Sciatic nerve (tissue), 2 donors: Measurements from ENCODE around the gene COIL. TPM values are rescaled to one million over a fixed set of nuclear protein-coding genes. Genes with fewer than 3 reads are reported as not detected.
"Not testable (repeated sequence)": the region's sequence is repeated elsewhere in the genome, so short reads cannot be mapped to it uniquely, and the experiment has no call there.

Experiments
- ATAC-seq: fragments of 200-7000 bp; cut with Tn5 transposase; one replicate; pipeline ENCODE4 v1.9.1; 2020; ENCODE audit warnings: mild to moderate bottlenecking, moderate library complexity
- DNase-seq: peaks from one replicate; pipeline ENCODE4 v3.0.0-alpha.2; 2020; ENCODE audit warnings: low spot score
- intact Hi-C: fragments of 100-400 bp; cut with DNase I; formaldehyde crosslinking; loops from one replicate; pipeline ENCODE4 v1.14.2; 2022
- total RNA-seq: library from RNA; stranded (reverse); fragmentation: NEBNext Ultra II Directional; extraction: Animal tissue kit (Norgen Biotek cat#: 25700); gene quantifications from one replicate; pipeline ENCODE4 v1.2.1, GENCODE V29; 2021
- donor health status: DM: no; HTN: no; CAD: no.
- donor health status: DM: no; HTN: no; CAD: no.

Gene COIL
- total RNA-seq, 1 donor from 2014 or later = 13.7 TPM

DNA sequence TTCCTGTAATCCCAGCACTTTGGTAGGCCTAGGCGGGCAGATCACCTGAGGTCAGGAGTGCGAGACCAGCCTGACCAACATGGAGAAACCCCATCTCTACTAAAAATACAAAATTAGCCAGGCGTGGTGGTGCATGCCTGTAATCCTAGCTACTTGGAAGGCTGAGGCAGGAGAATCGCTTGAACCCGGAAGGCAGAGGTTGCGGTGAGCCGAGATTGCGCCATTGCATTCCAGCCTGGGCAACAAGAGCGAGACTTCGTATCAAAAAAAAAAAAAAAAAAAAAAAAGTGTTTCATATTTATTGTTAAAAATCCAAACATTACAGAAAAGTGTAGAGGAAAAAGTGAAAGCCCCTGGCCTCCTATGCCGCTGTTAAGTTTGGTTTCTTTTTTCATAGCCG, 19.7 kb upstream of the COIL start:
- intact Hi-C loops, DNase-seq, ATAC-seq: not testable (repeated sequence)

DNA sequence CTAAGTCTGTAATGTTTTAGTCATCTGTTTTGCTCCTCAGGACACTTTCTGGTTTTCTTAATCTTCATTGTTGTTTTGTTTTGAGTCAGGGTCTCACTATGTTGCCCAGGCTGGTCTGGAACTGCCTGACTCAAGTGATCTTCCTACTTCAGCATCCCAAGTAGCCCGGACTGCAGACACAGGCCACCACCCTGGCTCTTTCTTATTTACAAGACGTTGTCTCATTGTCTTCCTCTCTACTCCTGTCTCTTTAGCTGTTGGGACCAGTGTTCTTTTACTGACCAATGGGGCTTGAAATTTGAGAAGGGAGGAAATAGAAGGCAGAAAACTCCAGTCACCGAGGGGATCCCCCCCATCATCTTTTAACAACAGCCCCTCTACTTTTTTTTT, 18.2 kb upstream of the COIL start:
- ATAC-seq (no peak), DNase-seq (no peak)
- intact Hi-C loops = no loop called here

DNA sequence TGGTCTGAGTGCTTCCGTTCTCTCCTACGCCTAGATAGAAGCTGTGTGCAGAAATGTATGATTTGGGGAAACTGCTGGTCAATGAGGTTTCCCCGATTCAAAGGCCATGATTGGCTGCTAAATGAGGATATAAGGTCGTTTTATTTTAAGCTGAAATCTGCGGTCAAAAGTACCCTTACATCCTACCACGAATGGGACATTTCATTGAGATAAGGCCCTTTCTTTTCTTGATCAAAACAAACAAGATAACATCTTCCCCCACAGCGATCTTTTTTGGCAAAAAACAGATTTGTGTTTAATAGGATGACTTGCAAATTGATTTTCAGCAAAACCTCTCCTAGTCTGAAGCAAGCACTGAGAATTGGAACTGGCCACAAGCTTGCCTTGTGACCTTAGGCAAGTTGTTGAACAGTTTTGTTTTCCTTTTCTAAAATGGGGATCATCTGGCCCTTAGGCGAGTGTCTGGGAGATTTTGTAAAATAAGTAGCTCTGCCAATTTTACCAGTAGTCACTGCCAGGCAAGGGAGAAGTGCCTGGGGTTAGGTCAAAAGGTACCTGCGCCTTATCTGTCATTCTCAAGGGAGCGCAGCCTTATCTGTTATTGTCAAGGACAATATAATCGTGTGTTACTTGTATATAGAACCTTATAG, 17.7 kb upstream of the COIL start:
- DNase-seq (no peak), ATAC-seq (peak; percentile 29)
- intact Hi-C loops = no loop called here

DNA sequence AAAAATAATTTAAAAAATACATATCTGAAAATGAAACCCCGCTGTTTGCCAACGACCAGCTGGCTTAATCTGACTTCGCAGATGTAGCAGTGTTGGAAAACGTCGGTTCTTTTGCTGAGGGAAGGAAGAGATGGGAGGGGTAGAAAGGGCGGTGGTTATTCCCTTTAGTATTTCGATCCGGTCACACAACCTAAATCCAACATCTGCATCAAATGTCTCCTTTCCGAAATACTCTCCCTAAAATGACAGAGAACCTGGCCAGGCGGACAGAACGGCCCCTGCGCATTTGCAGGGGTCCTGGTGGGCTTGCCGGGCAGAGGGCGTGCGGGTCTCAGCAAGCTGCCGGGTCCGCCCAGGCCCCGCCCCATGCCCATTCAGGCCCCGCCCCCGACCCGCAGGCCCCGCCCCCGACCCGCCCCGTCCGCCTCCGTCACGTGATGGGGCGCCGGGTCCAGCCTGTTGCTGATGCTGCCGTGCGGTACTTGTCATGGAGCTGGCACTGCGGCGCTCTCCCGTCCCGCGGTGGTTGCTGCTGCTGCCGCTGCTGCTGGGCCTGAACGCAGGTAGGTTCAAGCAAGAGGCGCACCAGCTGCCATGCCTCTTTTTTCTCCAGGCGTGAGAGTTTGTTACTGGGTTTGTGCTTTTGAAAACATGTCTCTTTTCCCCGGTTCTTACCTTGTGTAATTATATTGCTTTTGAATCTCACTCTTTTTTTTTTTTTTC, 17.0 kb upstream of the COIL start, which contains the start of gene SCPEP1:
Gene SCPEP1, plus strand, starts transcription at position 459 of the 723 bp plus-strand sequence. Its CDS starts 29 bp downstream, at position 488.
- intact Hi-C loops = no loop called here
- DNase-seq (peak; percentile 89), ATAC-seq (peak; percentile 99)

DNA sequence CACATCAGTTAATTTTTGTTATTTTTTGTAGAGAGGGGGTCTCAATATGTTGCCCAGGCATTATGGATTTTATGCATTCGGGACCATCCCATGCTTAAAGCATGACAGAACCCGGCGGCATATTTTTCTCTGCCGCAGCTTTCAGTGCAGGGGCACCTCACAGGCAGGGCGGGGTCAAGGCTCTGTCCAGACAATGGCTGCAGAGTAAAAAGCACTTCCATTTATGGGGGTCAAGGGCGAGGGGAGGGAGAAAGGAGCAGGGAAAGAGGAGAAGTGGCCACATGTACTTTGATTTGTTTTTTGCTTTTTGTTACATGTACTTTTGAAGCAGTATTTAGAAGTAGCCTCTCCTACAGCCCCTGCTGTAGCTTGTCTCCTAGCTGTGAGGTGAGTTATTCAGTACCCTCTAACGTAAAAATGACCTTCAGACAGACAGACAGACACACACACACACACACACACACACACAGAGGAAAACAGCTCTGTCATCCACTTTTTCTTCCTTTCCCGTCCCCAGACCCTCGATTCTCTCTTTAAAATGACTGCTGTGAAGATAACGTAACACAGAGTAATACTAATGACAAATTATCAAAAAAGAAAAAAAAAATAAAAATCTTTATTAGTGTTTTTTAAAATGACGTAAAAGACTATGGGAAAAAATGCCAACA, 16.2 kb upstream of the COIL start:
- ATAC-seq = peak; percentile 16
- intact Hi-C loops = no loop called here
- no peak for DNase-seq

GRCh38 chr17:56975656-56976055, 14.8 kb upstream of the COIL start:
- intact Hi-C loops = no loop called here
- ATAC-seq (no peak), DNase-seq (no peak)

- intact Hi-C loops = no loop called here
- ATAC-seq (no peak), DNase-seq (no peak)
Measured at GRCh38 chr17:56974055-56974454, 13.2 kb upstream of the COIL start.

DNA sequence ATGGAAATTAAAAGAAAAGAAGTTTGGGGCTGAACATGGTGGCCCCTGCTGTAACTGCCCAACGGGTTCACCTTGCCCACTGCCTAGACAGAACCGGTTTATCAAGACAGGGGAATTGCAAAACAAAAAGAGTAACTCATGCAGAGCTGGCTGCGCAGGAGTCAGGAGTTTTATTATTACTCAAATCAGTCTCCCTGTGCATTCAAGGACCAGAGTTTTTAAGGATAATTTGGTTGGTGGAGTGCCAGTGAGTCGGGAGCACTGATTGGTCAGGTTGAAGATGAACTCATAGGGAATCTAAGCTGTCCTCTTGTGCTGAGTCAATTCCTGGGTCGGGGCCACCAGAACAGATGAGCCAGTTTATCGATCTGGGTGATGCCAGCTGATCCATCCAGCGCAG, 12.7 kb upstream of the COIL start:
- intact Hi-C loops = no loop called here
- ATAC-seq (no peak), DNase-seq (no peak)

GRCh38 chr17:56972111-56972730, 11.4 kb upstream of the COIL start:
- ATAC-seq = no peak
- no peak for DNase-seq
- intact Hi-C loops = no loop called here

GRCh38 chr17:56970974-56971373, 10.1 kb upstream of the COIL start:
- DNase-seq = no peak
- intact Hi-C loops = no loop called here
- no peak for ATAC-seq

- DNase-seq (no peak), ATAC-seq (no peak)
- intact Hi-C loops = no loop called here
Measured at GRCh38 chr17:56966338-56966737, 5.5 kb upstream of the COIL start.

GRCh38 chr17:56965681-56966080, 4.8 kb upstream of the COIL start:
- intact Hi-C loops, ATAC-seq, DNase-seq: not testable (repeated sequence)

DNA sequence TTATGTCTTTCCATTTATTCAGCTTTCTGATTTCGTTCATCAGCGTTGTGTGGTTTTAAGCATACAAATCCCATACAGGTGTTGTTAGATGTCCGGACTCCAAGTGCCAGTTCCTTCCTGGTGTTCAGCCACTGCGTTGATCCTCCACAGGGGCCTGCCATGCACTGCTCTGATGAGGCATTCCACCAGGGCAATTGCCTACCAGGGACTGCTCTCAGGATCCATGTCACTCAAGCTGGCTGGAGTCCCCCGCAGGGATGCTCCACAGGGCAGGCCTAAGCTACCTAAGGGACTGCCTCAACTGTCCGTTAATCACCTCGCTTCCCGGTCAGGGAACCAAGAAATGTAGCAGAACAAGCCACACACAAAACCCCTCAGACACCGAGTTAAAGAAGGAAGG, 4.4 kb upstream of the COIL start:
- DNase-seq, ATAC-seq, intact Hi-C loops: not testable (repeated sequence)

GRCh38 chr17:56956992-56957391, 3.9 kb downstream of the COIL start:
- intact Hi-C loops = no loop called here
- ATAC-seq = no peak
- no peak for DNase-seq

DNA sequence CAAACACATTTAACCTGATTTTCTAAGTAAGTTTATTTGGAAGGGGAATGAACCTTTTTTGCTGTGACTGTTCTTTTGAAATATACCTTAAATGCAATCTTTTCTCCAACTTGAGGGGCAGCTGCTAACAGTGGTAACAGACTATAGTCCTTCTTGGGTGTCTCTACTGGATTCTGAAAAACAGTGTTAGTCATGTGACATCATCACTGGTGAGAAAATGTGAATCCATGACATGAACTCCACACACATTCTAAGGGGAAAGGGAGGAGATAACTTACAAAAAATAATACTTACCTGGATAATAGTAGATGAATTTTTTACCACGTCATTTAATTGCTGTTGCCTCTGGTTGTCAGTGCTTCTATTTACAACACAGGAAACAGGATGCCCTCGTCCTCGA, 11.3 kb downstream of the COIL start:
- intact Hi-C loops = loop anchor here (10.0 kb wide), 1 partner anchor 115 kb away; the partner anchor contains the start of genes C17orf67 and DGKE
- DNase-seq (no peak), ATAC-seq (no peak)

GRCh38 chr17:56948491-56948890, 12.4 kb downstream of the COIL start:
- no peak for ATAC-seq
- DNase-seq = no peak
- intact Hi-C loops = loop anchor here (10.0 kb wide), 1 partner anchor 114 kb away; the partner anchor contains the start of genes C17orf67 and DGKE

- intact Hi-C loops = loop anchor here (10.0 kb wide), 1 partner anchor 113 kb away; the partner anchor contains the start of genes C17orf67 and DGKE
- DNase-seq = no peak
- ATAC-seq = no peak
Measured at GRCh38 chr17:56947741-56948140, 13.1 kb downstream of the COIL start.

- DNase-seq (no peak), ATAC-seq (no peak)
- intact Hi-C loops = loop anchor here (10.0 kb wide), 1 partner anchor 111 kb away; the partner anchor contains the start of genes C17orf67 and DGKE
Measured at GRCh38 chr17:56945938-56946505, 14.8 kb downstream of the COIL start.
